H9 (cell line): ENCODE data around the gene CFL1. TPM values are rescaled to one million over a fixed set of nuclear protein-coding genes. Genes with fewer than 3 reads are reported as not detected.

Source experiments
- DNase-seq: peaks from one replicate; pipeline ENCODE4 v3.0.0-alpha.2; 2017
- H2AFZ ChIP-seq: one replicate; pipeline ENCODE4 v1.6.1; 2013; ENCODE audit warnings: mild to moderate bottlenecking, low read length, control low read depth, moderate library complexity
- H2AK5ac ChIP-seq: 2 replicates; pipeline ENCODE4 v1.6.1; 2013; ENCODE audit warnings: low read length, control low read depth, mixed read lengths; ENCODE audit not compliant: insufficient read length
- H2BK120ac ChIP-seq: one replicate; pipeline ENCODE4 v1.6.1; 2013; ENCODE audit warnings: low read depth, mild to moderate bottlenecking, low read length, control low read depth, inconsistent platforms; ENCODE audit not compliant: poor library complexity, severe bottlenecking
- H2BK12ac ChIP-seq: 2 replicates; pipeline ENCODE4 v1.6.1; 2013; ENCODE audit warnings: low read length, control low read depth, mixed read lengths, low read depth; ENCODE audit not compliant: insufficient read length
- H2BK15ac ChIP-seq: 2 replicates; pipeline ENCODE4 v1.6.1; 2013; ENCODE audit warnings: low read depth, low read length, control low read depth
- H2BK20ac ChIP-seq: one replicate; pipeline ENCODE4 v1.6.1; 2013; ENCODE audit warnings: low read depth, mild to moderate bottlenecking, low read length, control low read depth, inconsistent platforms; ENCODE audit not compliant: poor library complexity, severe bottlenecking
- H2BK5ac ChIP-seq: 2 replicates; pipeline ENCODE4 v1.6.1; 2013; ENCODE audit warnings: low read length, control low read depth, mixed read lengths; ENCODE audit not compliant: insufficient read length
- H3K14ac ChIP-seq: 2 replicates; pipeline ENCODE4 v1.6.1; 2013; ENCODE audit warnings: low read length, control low read depth; ENCODE audit not compliant: insufficient read depth
- H3K18ac ChIP-seq: 2 replicates; pipeline ENCODE4 v1.6.1; 2013; ENCODE audit warnings: low read depth, mild to moderate bottlenecking, mixed read lengths, low read length, control low read depth; ENCODE audit not compliant: insufficient read length
- H3K23ac ChIP-seq: 2 replicates; pipeline ENCODE4 v1.6.1; 2013; ENCODE audit warnings: low read length, control low read depth, mixed read lengths, low read depth; ENCODE audit not compliant: insufficient read length
- H3K23me2 ChIP-seq: 2 replicates; pipeline ENCODE4 v1.6.1; 2013; ENCODE audit warnings: low read depth, mild to moderate bottlenecking, mixed read lengths, low read length, control low read depth; ENCODE audit not compliant: insufficient read length, poor library complexity, severe bottlenecking
- H3K27ac ChIP-seq: 2 replicates; pipeline ENCODE4 v1.5.1; 2013; ENCODE audit warnings: low read length, control low read depth, mixed read lengths, low read depth; ENCODE audit not compliant: insufficient read length
- H3K27me3 ChIP-seq: 2 replicates; pipeline ENCODE4 v1.6.1; 2013; ENCODE audit warnings: low read length, control low read depth, inconsistent platforms; ENCODE audit not compliant: insufficient read depth
- H3K4ac ChIP-seq: 2 replicates; pipeline ENCODE4 v1.6.1; 2013; ENCODE audit warnings: low read depth, mild to moderate bottlenecking, control low read depth, inconsistent platforms, low read length, moderate library complexity
- H3K4me1 ChIP-seq: 2 replicates; pipeline ENCODE4 v1.6.1; 2013; ENCODE audit warnings: low read length, control low read depth, inconsistent platforms; ENCODE audit not compliant: insufficient read depth
- H3K4me2 ChIP-seq: 2 replicates; pipeline ENCODE4 v1.6.1; 2013; ENCODE audit warnings: low read length, control low read depth, mixed read lengths; ENCODE audit not compliant: insufficient read length, insufficient read depth
- H3K56ac ChIP-seq: 2 replicates; pipeline ENCODE4 v1.6.1; 2013; ENCODE audit warnings: low read depth, mild to moderate bottlenecking, mixed read lengths, low read length, control low read depth; ENCODE audit not compliant: insufficient read length
- H3K79me1 ChIP-seq: 2 replicates; pipeline ENCODE4 v1.6.1; 2013; ENCODE audit warnings: low read depth, mild to moderate bottlenecking, moderate library complexity, low read length, control low read depth, inconsistent platforms; ENCODE audit not compliant: insufficient read depth, poor library complexity, severe bottlenecking
- H3K79me2 ChIP-seq: 2 replicates; pipeline ENCODE4 v1.6.1; 2013; ENCODE audit warnings: low read length, control low read depth, inconsistent platforms; ENCODE audit not compliant: insufficient read depth
- H3K9ac ChIP-seq: 2 replicates; pipeline ENCODE4 v1.6.1; 2013; ENCODE audit warnings: low read length, control low read depth, mixed read lengths; ENCODE audit not compliant: insufficient read length; ENCODE audit errors: extremely low read depth
- H3K9me3 ChIP-seq: one replicate; pipeline ENCODE4 v1.6.1; 2013; ENCODE audit warnings: low read depth, low read length, inconsistent platforms; ENCODE audit not compliant: control insufficient read depth
- H3T11ph ChIP-seq: one replicate; pipeline ENCODE4 v1.6.1; 2013; ENCODE audit warnings: mild to moderate bottlenecking, low read length, control low read depth, inconsistent platforms
- H4K20me1 ChIP-seq: one replicate; pipeline ENCODE4 v1.6.1; 2013; ENCODE audit not compliant: control insufficient read depth, insufficient read length, insufficient read depth
- H4K5ac ChIP-seq: 2 replicates; pipeline ENCODE4 v1.6.1; 2013; ENCODE audit warnings: low read depth, mild to moderate bottlenecking, mixed read lengths, low read length, control low read depth; ENCODE audit not compliant: insufficient read length
- H4K8ac ChIP-seq: replicated peaks from 2 replicates; pipeline ENCODE4 v1.6.1; 2013; ENCODE audit warnings: low read length, control low read depth, mixed read lengths, low read depth; ENCODE audit not compliant: insufficient read length
- H4K91ac ChIP-seq: 2 replicates; pipeline ENCODE4 v1.6.1; 2013; ENCODE audit warnings: low read depth, mild to moderate bottlenecking, moderate library complexity, mixed read lengths, low read length, control low read depth; ENCODE audit not compliant: insufficient read length
- H3K27ac Mint-ChIP-seq, 3 experiments: 2 replicates in 2 of 3; 3 replicates in 1 of 3; pipeline ENCODE4 v1.8.0; 2020 to 2021; ENCODE audit warnings: mixed read lengths in 3 of 3, mild to moderate bottlenecking in 1 of 3, moderate library complexity in 1 of 3
- H3K27me3 Mint-ChIP-seq: 2 replicates; pipeline ENCODE4 v1.8.0; 2021; ENCODE audit warnings: low read depth, mild to moderate bottlenecking, moderate library complexity, mixed read lengths
- H3K36me3 Mint-ChIP-seq, 3 experiments: 2 replicates in 2 of 3; 3 replicates in 1 of 3; pipeline ENCODE4 v1.8.0; 2020 to 2021; ENCODE audit warnings: low read depth in 3 of 3, mixed read lengths in 3 of 3; ENCODE audit not compliant: insufficient read depth in 1 of 3
- H3K4me1 Mint-ChIP-seq, 2 experiments: 2 replicates each; pipeline ENCODE4 v1.8.0; 2020; ENCODE audit warnings: mixed read lengths in 2 of 2
- H3K4me3 Mint-ChIP-seq, 2 experiments: 2 replicates in 1 of 2; 3 replicates in 1 of 2; pipeline ENCODE4 v1.8.0; 2020 to 2021; ENCODE audit warnings: mild to moderate bottlenecking in 2 of 2, mixed read lengths in 2 of 2, moderate library complexity in 1 of 2
- H3K9me3 Mint-ChIP-seq, 2 experiments: 2 replicates in 1 of 2; 3 replicates in 1 of 2; pipeline ENCODE4 v1.8.0; 2020; ENCODE audit warnings: mild to moderate bottlenecking in 2 of 2, mixed read lengths in 2 of 2, moderate library complexity in 1 of 2
- WGBS: extraction: QIAGEN DNeasy Blood & Tissue Kit; methylation state at CpG from one replicate; pipeline ENCODE4 v1.1.7; 2013; ENCODE audit warnings: missing lambda C conversion rate, low lambda C conversion rate, mixed read lengths; ENCODE audit not compliant: insufficient read length; ENCODE audit errors: extremely low coverage; 5-methylcytosine and 5-hydroxymethylcytosine counted together
- total RNA-seq: library from RNA; stranded (reverse); gene quantifications from 2 replicates; pipeline ENCODE4 v1.2.1, GENCODE V29; 2021
- TF ChIP-seq, protein P1 (sequence below): fragments of 200-600 bp; sonication (generic); conservative IDR thresholded peaks from 3 replicates; pipeline ENCODE4 v1.8.0; 2021; ENCODE audit warnings: antibody characterized with exemption, mild to moderate bottlenecking

CFL1 gene
- total RNA-seq, 1 experiment from 2014 or later: 1,107 TPM

DNA sequence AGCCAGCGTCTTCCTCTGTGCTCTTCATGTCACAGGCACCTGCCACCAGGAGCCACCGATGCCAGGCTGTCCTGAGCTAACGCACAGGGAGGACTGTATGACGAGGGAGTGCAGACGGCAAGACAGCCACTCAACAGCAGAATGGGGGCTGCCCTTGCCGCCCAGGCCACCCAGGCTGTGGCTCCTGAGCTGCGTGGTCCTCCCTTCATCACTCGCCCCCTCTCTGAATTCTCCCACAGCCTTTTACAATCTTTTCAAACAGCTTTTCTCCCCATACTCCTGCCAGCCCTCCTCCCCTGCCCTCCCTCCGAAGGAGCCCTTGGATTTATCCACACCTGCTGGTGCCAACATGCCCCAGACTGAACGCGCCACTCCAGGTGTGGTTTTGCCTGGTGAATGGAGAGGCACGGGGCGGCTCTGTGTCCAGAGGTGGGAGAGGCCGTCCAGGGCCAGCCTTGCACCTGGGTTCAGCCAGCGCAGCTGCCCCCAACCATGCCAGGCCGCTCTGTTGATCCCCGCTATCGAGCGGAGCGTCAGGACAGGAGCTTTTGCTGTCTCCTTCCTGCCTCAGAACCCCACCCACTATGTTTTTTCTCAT, 49.1 kb downstream of the CFL1 start:
- Histone ChIP-seq H2AK5ac (no peak overlapping the region), H3K9ac (no peak overlapping the region), H3T11ph (no peak overlapping the region), H4K5ac (no peak overlapping the region), H3K14ac (no peak overlapping the region), H3K9me3 (no peaks in the 10 kb centered on the region), H2BK5ac (no peak overlapping the region), H2AFZ (no peak overlapping the region), H4K8ac (no peak overlapping the region), H3K27ac (no peak overlapping the region), H3K23me2 (no peaks in the 10 kb centered on the region), H3K4me2 (no peak overlapping the region), H2BK20ac (no peak overlapping the region), H2BK15ac (no peak overlapping the region), H4K91ac (no peak overlapping the region), H3K27me3 (no peaks in the 10 kb centered on the region), H2BK120ac (no peak overlapping the region), H3K4me1 (no peaks in the 10 kb centered on the region), H4K20me1 (no peaks in the 10 kb centered on the region), H3K79me2 (no peaks in the 10 kb centered on the region), H3K56ac (no peak overlapping the region), H3K23ac (no peak overlapping the region), H2BK12ac (no peak overlapping the region), H3K4ac (no peak overlapping the region), H3K18ac (no peak overlapping the region), H3K79me1 (no peaks in the 10 kb centered on the region)
- H3K4me1 Mint-ChIP-seq: peaks cover under 1 to 4% of the 10 kb centered on the region in 2 experiments; a peak in 2 of 4 replicates
- H3K9me3 Mint-ChIP-seq: no peaks in the 10 kb centered on the region
- WGBS: no CpG with 5 or more reads among the region's 20 CpGs
- no peaks in the 10 kb centered on the region; a peak in 1 of 7 replicates for H3K36me3 Mint-ChIP-seq
- no peak overlapping the region for H3K27ac Mint-ChIP-seq
- peaks cover 34% of the 10 kb centered on the region for H3K27me3 Mint-ChIP-seq
- no peak overlapping the region for H3K4me3 Mint-ChIP-seq
- TF ChIP-seq, protein P1, sequence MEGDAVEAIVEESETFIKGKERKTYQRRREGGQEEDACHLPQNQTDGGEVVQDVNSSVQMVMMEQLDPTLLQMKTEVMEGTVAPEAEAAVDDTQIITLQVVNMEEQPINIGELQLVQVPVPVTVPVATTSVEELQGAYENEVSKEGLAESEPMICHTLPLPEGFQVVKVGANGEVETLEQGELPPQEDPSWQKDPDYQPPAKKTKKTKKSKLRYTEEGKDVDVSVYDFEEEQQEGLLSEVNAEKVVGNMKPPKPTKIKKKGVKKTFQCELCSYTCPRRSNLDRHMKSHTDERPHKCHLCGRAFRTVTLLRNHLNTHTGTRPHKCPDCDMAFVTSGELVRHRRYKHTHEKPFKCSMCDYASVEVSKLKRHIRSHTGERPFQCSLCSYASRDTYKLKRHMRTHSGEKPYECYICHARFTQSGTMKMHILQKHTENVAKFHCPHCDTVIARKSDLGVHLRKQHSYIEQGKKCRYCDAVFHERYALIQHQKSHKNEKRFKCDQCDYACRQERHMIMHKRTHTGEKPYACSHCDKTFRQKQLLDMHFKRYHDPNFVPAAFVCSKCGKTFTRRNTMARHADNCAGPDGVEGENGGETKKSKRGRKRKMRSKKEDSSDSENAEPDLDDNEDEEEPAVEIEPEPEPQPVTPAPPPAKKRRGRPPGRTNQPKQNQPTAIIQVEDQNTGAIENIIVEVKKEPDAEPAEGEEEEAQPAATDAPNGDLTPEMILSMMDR: no peak
- no peak for DNase-seq
